HCT116 (cell line): ENCODE data around the gene DNHD1. TPM values are rescaled to one million over a fixed set of nuclear protein-coding genes. Genes with fewer than 3 reads are reported as not detected.

Experiments used
- ATAC-seq: fragments of 200-7000 bp; cut with Tn5 transposase; 2 replicates; pipeline ENCODE4 v1.9.1; 2020; ENCODE audit warnings: mild to moderate bottlenecking, moderate library complexity
- BruUV-seq: library from RNA; stranded (reverse); fragments of 400-500 nt; replicated peaks from 2 replicates; lab custom pipeline; 2021; lab: Mats Ljungman, UMichigan
- CTCF ChIA-PET: fragments of 300-600 bp; sonication (Branson Sonifier 250); formaldehyde crosslinking; loops from one replicate; lab custom pipeline; 2021; ENCODE audit warnings: antibody characterized with exemption; lab: Charles Lee
- POLR2A ChIA-PET: fragments of 300-600, 350-600 bp; sonication (Branson Sonifier 250); formaldehyde crosslinking; loops from one replicate; lab custom pipeline; 2021; ENCODE audit warnings: antibody characterized with exemption; lab: Charles Lee
- RAD21 ChIA-PET, 2 experiments: fragments of 300-600 bp; sonication (Branson Sonifier 250); formaldehyde crosslinking; loops; one replicate each; lab custom pipeline; 2023; ENCODE audit warnings: low total read pairs in 2 of 2; ENCODE audit not compliant: uncharacterized antibody in 2 of 2, unreplicated experiment in 2 of 2, low non-redundant PET in 1 of 2; lab: Charles Lee
- DNase-seq: peaks from one replicate; pipeline ENCODE4 v3.0.0-alpha.2; 2010; ENCODE audit warnings: low read depth, low spot score
- H2AFZ ChIP-seq: fragments of 200-600 bp; shearing (Covaris generic), sonication (generic); 2 replicates; pipeline ENCODE4 v1.6.1; 2017; ENCODE audit warnings: low read depth, mixed run types, mixed read lengths, antibody characterized with exemption, low read length; ENCODE audit not compliant: poor library complexity, severe bottlenecking
- H3K27ac ChIP-seq: 2 replicates; pipeline ENCODE4 v1.5.1; 2012; ENCODE audit warnings: low read depth, low read length
- H3K27me3 ChIP-seq: fragments of 200-600 bp; sonication (generic); 2 replicates; pipeline ENCODE4 v1.6.1; 2016; ENCODE audit warnings: mixed run types, low read length, mixed read lengths; ENCODE audit not compliant: insufficient read depth
- H3K36me3 ChIP-seq, 2 experiments: fragments of 200-500 bp in 1 of 2; fragments of 200-600 bp in 1 of 2; sonication (Bioruptor generic) in 1 of 2; sonication (generic) in 1 of 2; 2 replicates each; pipeline versions ENCODE4 v1.5.1 to v1.6.1; 2014 to 2016; ENCODE audit warnings: low read length in 2 of 2, inconsistent platforms in 1 of 2, mixed read lengths in 1 of 2, mixed run types in 1 of 2; ENCODE audit not compliant: insufficient read depth in 2 of 2, control insufficient read depth in 1 of 2
- H3K4me1 ChIP-seq, 2 experiments: fragments of 200-600 bp in 1 of 2; sonication (generic) in 1 of 2; 2 replicates each; pipeline versions ENCODE4 v1.5.1 to v1.6.1; 2012 to 2017; ENCODE audit warnings: low read length in 2 of 2, inconsistent platforms in 1 of 2, mild to moderate bottlenecking in 1 of 2, mixed read lengths in 1 of 2, mixed run types in 1 of 2, moderate library complexity in 1 of 2; ENCODE audit not compliant: insufficient read depth in 2 of 2, control insufficient read depth in 1 of 2
- H3K4me2 ChIP-seq: fragments of 200-600 bp; sonication (generic); 2 replicates; pipeline ENCODE4 v1.6.1; 2017; ENCODE audit warnings: mixed run types, low read length, mixed read lengths
- H3K4me3 ChIP-seq, 2 experiments: fragments of 200-600 bp in 1 of 2; sonication (generic) in 1 of 2; replicated peaks in 1 of 2; 2 replicates each; pipeline ENCODE4 v1.5.1; 2011 to 2016; ENCODE audit warnings: low read length in 2 of 2, control low read depth in 1 of 2, low read depth in 1 of 2, mild to moderate bottlenecking in 1 of 2, mixed read lengths in 1 of 2, mixed run types in 1 of 2
- H3K79me2 ChIP-seq: fragments of 200-600 bp; sonication (generic); 2 replicates; pipeline ENCODE4 v1.6.1; 2017; ENCODE audit warnings: mild to moderate bottlenecking, mixed run types, low read length, moderate library complexity, mixed read lengths; ENCODE audit not compliant: insufficient read depth
- H3K9ac ChIP-seq: fragments of 200-600 bp; sonication (generic); 2 replicates; pipeline ENCODE4 v1.6.1; 2016; ENCODE audit warnings: low read length, mixed read lengths
- H3K9me2 ChIP-seq: fragments of 200-600 bp; sonication (generic), shearing (Covaris generic); 2 replicates; pipeline ENCODE4 v1.6.1; 2017; ENCODE audit warnings: mixed run types, mild to moderate bottlenecking, moderate library complexity; ENCODE audit not compliant: insufficient read depth
- H3K9me3 ChIP-seq, 2 experiments: fragments of 200-500 bp in 1 of 2; fragments of 200-600 bp in 1 of 2; sonication (Bioruptor generic) in 1 of 2; sonication (generic) in 1 of 2; 2 replicates each; pipeline ENCODE4 v1.6.1; 2014 to 2017; ENCODE audit warnings: low read length in 2 of 2, mixed read lengths in 2 of 2, inconsistent platforms in 1 of 2, low read depth in 1 of 2, mild to moderate bottlenecking in 1 of 2, mixed run types in 1 of 2, moderate library complexity in 1 of 2; ENCODE audit not compliant: control insufficient read depth in 1 of 2, insufficient read depth in 1 of 2
- H4K20me1 ChIP-seq: fragments of 200-600 bp; sonication (generic), shearing (Covaris generic); 2 replicates; pipeline ENCODE4 v1.6.1; 2017; ENCODE audit warnings: mixed run types, mild to moderate bottlenecking, moderate library complexity; ENCODE audit not compliant: insufficient read depth
- ATF3 ChIP-seq: IDR thresholded peaks from 2 replicates; pipeline ENCODE4 v1.6.1; 2012
- CEBPB ChIP-seq: IDR thresholded peaks from 2 replicates; pipeline ENCODE4 v1.6.1; 2012; ENCODE audit warnings: low read depth
- CTCF ChIP-seq, 3 experiments: fragments of 200-600 bp in 1 of 3; sonication (generic) in 1 of 3; IDR thresholded peaks in 2 of 3; conservative IDR thresholded peaks in 1 of 3; 2 replicates each; pipeline ENCODE4 v1.5.1; 2012 to 2017; ENCODE audit warnings: low read depth in 2 of 3, low read length in 2 of 3, antibody characterized with exemption in 1 of 3, borderline replicate concordance in 1 of 3, control low read depth in 1 of 3, mild to moderate bottlenecking in 1 of 3, mixed read lengths in 1 of 3, mixed run types in 1 of 3, moderate library complexity in 1 of 3; ENCODE audit not compliant: insufficient read depth in 1 of 3
- EGR1 ChIP-seq: IDR thresholded peaks from 2 replicates; pipeline ENCODE4 v1.6.1; 2012; ENCODE audit warnings: low read depth
- ELF1 ChIP-seq: IDR thresholded peaks from 2 replicates; pipeline ENCODE4 v1.6.1; 2012; ENCODE audit warnings: low read depth, borderline replicate concordance
- EZH2 ChIP-seq: fragments of 200-600 bp; sonication (generic); IDR thresholded peaks from 2 replicates; pipeline ENCODE4 v1.6.1; 2017; ENCODE audit warnings: antibody characterized with exemption, mixed run types
- EZH2phosphoT487 ChIP-seq: fragments of 200-600 bp; IDR thresholded peaks from 2 replicates; pipeline ENCODE4 v1.6.1; 2018; ENCODE audit warnings: antibody characterized with exemption, borderline replicate concordance
- FOSL1 ChIP-seq: IDR thresholded peaks from 2 replicates; pipeline ENCODE4 v1.6.1; 2012; ENCODE audit warnings: low read depth
- JUND ChIP-seq: IDR thresholded peaks from 2 replicates; pipeline ENCODE4 v1.6.1; 2012
- MAX ChIP-seq: IDR thresholded peaks from 2 replicates; pipeline ENCODE4 v1.6.1; 2012
- POLR2AphosphoS5 ChIP-seq: IDR thresholded peaks from 2 replicates; pipeline ENCODE4 v1.6.1; 2011; ENCODE audit warnings: mild to moderate bottlenecking, low read depth, low read length, moderate library complexity
- REST ChIP-seq: IDR thresholded peaks from 2 replicates; pipeline ENCODE4 v1.6.1; 2012; ENCODE audit warnings: low read depth
- SIN3A ChIP-seq: IDR thresholded peaks from 2 replicates; pipeline ENCODE4 v1.6.1; 2012; ENCODE audit warnings: low read depth
- SRF ChIP-seq: IDR thresholded peaks from 2 replicates; pipeline ENCODE4 v1.6.1; 2012; ENCODE audit warnings: low read depth
- ZBTB33 ChIP-seq: IDR thresholded peaks from 2 replicates; pipeline ENCODE4 v1.6.1; 2011; ENCODE audit warnings: mild to moderate bottlenecking, low read length, moderate library complexity; ENCODE audit not compliant: insufficient replicate concordance; ENCODE audit errors: extremely low read depth
- ZFX ChIP-seq: fragments of 450-650 bp; IDR thresholded peaks from 2 replicates; pipeline ENCODE4 v1.6.1; 2017
- intact Hi-C: fragments of 100-400 bp; cut with micrococcal nuclease; formaldehyde crosslinking; loops from 2 replicates; pipeline ENCODE4 v1.10.0; 2022
- total RNA-seq: library from RNA; stranded (reverse); gene quantifications from one replicate; pipeline ENCODE4 v1.2.1, GENCODE V29; 2021; ENCODE audit not compliant: unreplicated experiment

The DNHD1 gene
- total RNA-seq, 1 experiment from 2014 or later, result 8.0 TPM

- TF ChIP-seq CTCF (IDR thresholded peaks at IDR 0.05 in 2 of 3, conservative IDR thresholded peaks at IDR 0.05 in 1 of 3; ENCODE audit: borderline replicate concordance in 1 of 3, insufficient read depth in 1 of 3, low read depth in 2 of 3, low read length in 2 of 3) (peak in 2 of 3 experiments; percentile 63 to 67; a peak in 4 of 6 replicates), ZFX (peak; percentile 10; the same call in 1 of the 2 replicates), EZH2 (no peak), MAX (no peak)
Observed at GRCh38 chr11:6612213-6613041, 115.3 kb downstream of the DNHD1 start, which contains the start of gene TAF10 (continued).

GRCh38 chr11:6613496-6613895, 116.4 kb downstream of the DNHD1 start:
- Histone ChIP-seq H3K9ac (no peak overlapping the region), H3K79me2 (peaks cover 29% of the 10 kb centered on the region), H3K4me1 (peaks cover 11 to 29% of the 10 kb centered on the region in 2 experiments), H3K36me3 (peaks cover 21 to 34% of the 10 kb centered on the region in 2 experiments), H3K9me2 (no peaks in the 10 kb centered on the region), H3K27me3 (no peaks in the 10 kb centered on the region), H2AFZ (no peak overlapping the region), H3K4me3 (no peak overlapping the region), H4K20me1 (no peaks in the 10 kb centered on the region), H3K4me2 (no peak overlapping the region), H3K9me3 (no peaks in the 10 kb centered on the region), H3K27ac (no peak overlapping the region)
- DNase-seq (no peak), ATAC-seq (no peak)
- ChIA-PET RAD21 (no interaction called here), CTCF (no interaction called here), POLR2A (no interaction called here)
- intact Hi-C loops, result no loop called here
- BruUV-seq, result no TSS peak
- no peak for TF ChIP-seq JUND
- no peak for TF ChIP-seq POLR2AphosphoS5
- no peak for TF ChIP-seq CEBPB
- no peak for TF ChIP-seq ATF3
- TF ChIP-seq ZBTB33, result no peak
- TF ChIP-seq EGR1, result no peak
- TF ChIP-seq SRF, result no peak
- no peak for TF ChIP-seq EZH2phosphoT487
- no peak for TF ChIP-seq FOSL1
- TF ChIP-seq SIN3A, result no peak
- no peak for TF ChIP-seq ELF1
- TF ChIP-seq MAX, result no peak
- TF ChIP-seq REST, result no peak
